Sciatic nerve (tissue), 2 donors: ENCODE results near the gene DAB2. TPM values are rescaled to one million over a fixed set of nuclear protein-coding genes. Genes with fewer than 3 reads are reported as not detected.
A peak's percentile ranks its signal among the peaks of the same experiment; 100 is the strongest.

Experiments used
- ATAC-seq: fragments of 200-7000 bp; cut with Tn5 transposase; one replicate; pipeline ENCODE4 v1.9.1; 2020; ENCODE audit warnings: mild to moderate bottlenecking, moderate library complexity
- DNase-seq: peaks from one replicate; pipeline ENCODE4 v3.0.0-alpha.2; 2020; ENCODE audit warnings: low spot score
- intact Hi-C: fragments of 100-400 bp; cut with DNase I; formaldehyde crosslinking; loops from one replicate; pipeline ENCODE4 v1.14.2; 2022
- total RNA-seq: library from RNA; stranded (reverse); fragmentation: NEBNext Ultra II Directional; extraction: Animal tissue kit (Norgen Biotek cat#: 25700); gene quantifications from one replicate; pipeline ENCODE4 v1.2.1, GENCODE V29; 2021
- donor health status: DM: no; HTN: no; CAD: no.
- donor health status: DM: no; HTN: no; CAD: no.

DAB2 gene
- 151 TPM for total RNA-seq

DNA sequence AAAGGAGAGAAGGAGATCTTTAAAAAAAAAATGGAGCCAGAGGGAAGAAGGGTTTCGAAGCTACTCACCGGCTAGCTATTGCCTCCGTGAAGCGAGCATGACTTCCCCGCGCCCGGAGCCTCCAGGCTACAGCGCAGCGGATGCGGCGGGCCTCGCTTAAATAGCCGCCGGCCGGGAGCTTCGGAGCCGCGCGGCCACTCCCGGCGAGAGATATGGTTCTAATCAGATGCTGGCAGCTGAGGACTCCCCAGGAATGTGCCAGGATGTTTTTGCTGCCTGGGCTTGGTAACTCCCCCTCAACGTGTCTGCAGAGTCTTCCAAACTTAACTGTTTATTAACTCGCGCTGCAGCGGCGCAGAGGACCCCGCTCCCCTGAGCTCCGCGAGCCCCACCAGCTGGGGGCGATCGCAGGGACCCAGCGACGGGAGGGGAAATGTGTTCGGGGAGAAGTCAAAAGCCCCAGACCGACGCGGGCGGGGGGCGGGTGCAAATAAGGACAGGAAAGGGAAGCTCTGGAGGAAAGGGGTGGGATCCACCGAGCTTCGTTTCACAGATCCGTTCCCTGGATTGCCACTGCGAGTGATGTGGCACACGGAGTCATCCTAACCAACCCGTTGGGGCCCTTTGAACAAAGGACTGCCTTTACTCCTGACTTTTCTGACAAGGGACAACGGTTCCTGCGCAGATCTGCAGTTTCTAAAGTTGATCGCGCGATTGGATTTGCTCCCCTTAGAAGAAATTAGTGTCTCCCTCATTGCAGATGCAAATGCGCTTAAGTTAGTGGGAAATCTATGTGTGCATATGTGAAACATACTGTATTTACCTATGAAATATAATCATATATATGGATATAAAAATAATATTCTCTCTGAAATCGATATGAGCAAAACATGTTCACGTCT, at the start of gene DAB2:
Gene DAB2 (minus strand): TSS at position 245 of the 902 bp plus-strand sequence. CDS start 30,660 bp downstream, outside the sequence.
- peak; percentile 88 for DNase-seq
- intact Hi-C loops = no loop called here
- peak; percentile 84 for ATAC-seq

- intact Hi-C loops = no loop called here
- ATAC-seq = peak; percentile 38
These were observed 48.5 kb upstream of the DAB2 start for GRCh38 chr5:39473156-39473775.

DNA sequence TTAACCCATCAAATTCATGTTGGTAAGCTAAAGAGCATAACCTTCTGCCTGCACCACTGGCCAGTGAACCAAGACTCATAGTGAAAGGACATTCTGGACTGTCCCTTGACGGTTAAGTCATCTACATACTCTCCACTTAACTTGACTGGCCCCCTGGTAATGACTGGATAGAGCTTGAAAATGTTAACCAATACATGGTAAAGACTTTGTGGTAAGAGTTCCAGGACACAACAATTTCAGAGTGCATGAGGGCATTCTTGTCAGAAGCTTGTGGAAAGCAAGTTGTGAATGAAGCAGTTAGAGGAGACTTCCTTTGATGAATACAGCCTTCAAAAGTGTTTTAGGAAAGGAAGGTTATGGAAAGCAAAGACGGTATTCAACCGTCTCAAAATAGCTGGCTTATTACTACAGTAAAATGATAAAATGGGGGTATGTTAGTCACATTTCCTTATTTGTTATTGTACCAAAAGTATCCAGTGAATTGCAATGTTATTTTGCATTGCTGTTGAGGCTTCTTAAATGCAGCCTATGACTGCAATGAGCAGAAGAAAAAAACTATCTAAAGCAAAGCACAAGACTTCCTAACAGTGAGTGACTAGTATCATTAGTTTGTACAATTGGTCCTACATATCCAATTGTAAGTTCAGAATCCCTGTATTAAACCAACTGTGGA, 47.2 kb upstream of the DAB2 start:
- intact Hi-C loops = no loop called here
- no peak for DNase-seq
- ATAC-seq = no peak

More at GRCh38 chr5:39473156-39473775, 48.5 kb upstream of the DAB2 start:
- DNase-seq = no peak

- no peak for ATAC-seq
- DNase-seq = no peak
- intact Hi-C loops = no loop called here
These were observed 46.0 kb upstream of the DAB2 start for GRCh38 chr5:39470811-39471210.

GRCh38 chr5:39469777-39470415, 45.1 kb upstream of the DAB2 start:
- ATAC-seq (peak; percentile 48), DNase-seq (no peak)
- intact Hi-C loops = no loop called here

GRCh38 chr5:39469176-39469575, 44.4 kb upstream of the DAB2 start:
- intact Hi-C loops = no loop called here
- no peak for DNase-seq
- ATAC-seq = no peak

- peak; percentile 50 for ATAC-seq
- DNase-seq = no peak
- intact Hi-C loops = no loop called here
These were observed 42.1 kb upstream of the DAB2 start for GRCh38 chr5:39466846-39467245.

GRCh38 chr5:39465843-39466242, 41.1 kb upstream of the DAB2 start:
- intact Hi-C loops = no loop called here
- ATAC-seq (no peak), DNase-seq (no peak)

DNA sequence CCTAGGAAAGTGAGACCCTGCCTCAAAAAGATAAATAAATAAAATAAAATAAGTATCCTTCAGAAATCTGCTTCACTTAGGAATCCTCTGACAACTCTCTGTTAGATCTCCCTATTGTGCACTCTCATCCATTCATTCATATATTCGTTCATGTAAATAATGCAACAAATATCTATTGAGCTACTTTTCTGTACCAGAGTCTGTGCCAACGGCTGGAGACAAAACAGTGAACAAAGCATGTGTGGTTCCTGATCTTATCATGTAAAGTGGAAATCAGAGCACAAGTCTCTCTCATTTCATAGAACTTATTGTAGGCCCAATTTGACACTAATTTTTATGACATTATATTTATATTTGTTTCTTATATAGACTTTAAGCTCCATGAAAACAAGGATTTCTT, 40.3 kb upstream of the DAB2 start:
- intact Hi-C loops = no loop called here
- DNase-seq = no peak
- no peak for ATAC-seq

- DNase-seq (no peak), ATAC-seq (peak; percentile 76)
- intact Hi-C loops = no loop called here
These were observed 39.3 kb upstream of the DAB2 start for GRCh38 chr5:39464088-39464487.

DNA sequence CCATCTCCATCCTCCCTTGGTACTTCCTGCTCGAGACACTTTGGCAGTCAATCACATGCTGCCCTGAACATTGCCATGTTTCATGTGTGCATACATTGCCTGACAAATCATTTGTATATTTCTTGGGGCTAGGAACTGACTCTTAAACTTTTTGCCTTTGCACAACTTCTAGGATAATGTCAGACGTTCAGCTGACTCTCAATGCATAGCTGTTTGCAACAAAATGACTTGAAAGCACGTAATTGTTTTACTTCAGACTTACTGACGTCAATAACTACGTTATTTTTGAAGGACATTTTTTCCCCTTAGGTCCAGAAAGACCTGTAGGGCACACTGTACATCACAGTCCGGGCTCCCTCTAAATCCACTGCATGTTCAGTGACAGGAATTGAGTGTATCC, 37.4 kb upstream of the DAB2 start:
- intact Hi-C loops = no loop called here
- no peak for ATAC-seq
- no peak for DNase-seq

- DNase-seq (peak; percentile 60), ATAC-seq (peak; percentile 67)
- intact Hi-C loops = no loop called here
These were observed 36.4 kb upstream of the DAB2 start for GRCh38 chr5:39461007-39461682.

- DNase-seq = no peak
- intact Hi-C loops = no loop called here
- ATAC-seq = no peak
These were observed 35.1 kb upstream of the DAB2 start for GRCh38 chr5:39459907-39460306.

DNA sequence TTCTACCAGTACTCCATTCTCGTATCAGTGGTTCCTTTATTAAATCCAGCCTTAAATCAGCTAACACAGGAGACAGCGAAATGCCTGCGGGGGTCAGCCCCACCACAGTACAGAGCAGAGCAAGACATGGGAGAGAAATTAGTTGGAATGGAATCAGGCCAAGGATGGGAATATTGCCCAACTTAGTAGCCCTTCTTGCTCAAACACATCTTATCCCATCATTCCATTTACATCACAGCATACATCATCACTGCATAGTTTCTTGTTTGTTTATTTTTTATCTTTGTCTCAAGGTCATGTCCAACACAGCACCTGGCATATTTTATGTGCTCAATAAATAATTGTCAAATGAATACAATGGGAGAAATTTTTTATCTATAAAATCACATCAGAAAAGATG, 34.3 kb upstream of the DAB2 start:
- DNase-seq (no peak), ATAC-seq (no peak)
- intact Hi-C loops = no loop called here

DNA sequence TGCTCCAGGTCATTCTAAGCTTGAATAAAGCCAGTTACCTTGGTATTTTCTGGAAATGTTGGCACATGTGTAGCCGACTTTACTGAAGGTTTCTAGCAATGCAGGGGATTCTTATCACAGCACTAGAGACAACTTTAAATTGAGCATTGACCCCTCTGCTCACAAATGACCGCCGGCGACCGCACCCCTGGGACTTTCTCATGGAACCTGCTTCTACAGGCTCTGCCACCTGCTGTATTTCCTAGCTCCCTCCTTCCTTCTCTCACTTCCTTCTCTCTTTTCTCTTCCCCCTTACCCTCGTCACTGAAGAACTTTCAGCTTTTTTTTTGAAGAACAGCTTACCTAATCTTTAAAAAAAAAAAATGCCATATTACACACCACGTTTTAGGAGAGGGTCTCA, 30.9 kb upstream of the DAB2 start:
- intact Hi-C loops = no loop called here
- no peak for ATAC-seq
- DNase-seq = no peak

DNA sequence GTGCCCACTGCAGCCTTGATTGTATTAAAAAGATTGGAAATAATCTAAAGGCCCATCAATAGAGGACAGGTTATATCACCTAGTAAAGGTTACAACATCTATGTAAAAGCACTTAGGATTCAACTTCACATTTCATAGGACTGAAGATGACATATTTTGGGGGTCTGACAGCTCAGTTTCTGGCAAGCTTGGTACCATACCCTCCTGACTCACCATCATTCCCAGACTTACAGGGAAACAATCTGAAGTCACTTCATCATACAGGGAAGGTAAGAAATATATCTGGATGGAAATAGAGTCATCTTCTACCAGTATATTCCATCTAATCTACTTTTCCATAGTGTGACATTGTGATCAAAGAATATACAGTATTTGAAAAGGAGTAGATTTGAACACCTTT, 28.8 kb upstream of the DAB2 start:
- intact Hi-C loops = no loop called here
- DNase-seq (no peak), ATAC-seq (no peak)

GRCh38 chr5:39452846-39453245, 28.1 kb upstream of the DAB2 start:
- ATAC-seq = no peak
- intact Hi-C loops = no loop called here
- no peak for DNase-seq

DNA sequence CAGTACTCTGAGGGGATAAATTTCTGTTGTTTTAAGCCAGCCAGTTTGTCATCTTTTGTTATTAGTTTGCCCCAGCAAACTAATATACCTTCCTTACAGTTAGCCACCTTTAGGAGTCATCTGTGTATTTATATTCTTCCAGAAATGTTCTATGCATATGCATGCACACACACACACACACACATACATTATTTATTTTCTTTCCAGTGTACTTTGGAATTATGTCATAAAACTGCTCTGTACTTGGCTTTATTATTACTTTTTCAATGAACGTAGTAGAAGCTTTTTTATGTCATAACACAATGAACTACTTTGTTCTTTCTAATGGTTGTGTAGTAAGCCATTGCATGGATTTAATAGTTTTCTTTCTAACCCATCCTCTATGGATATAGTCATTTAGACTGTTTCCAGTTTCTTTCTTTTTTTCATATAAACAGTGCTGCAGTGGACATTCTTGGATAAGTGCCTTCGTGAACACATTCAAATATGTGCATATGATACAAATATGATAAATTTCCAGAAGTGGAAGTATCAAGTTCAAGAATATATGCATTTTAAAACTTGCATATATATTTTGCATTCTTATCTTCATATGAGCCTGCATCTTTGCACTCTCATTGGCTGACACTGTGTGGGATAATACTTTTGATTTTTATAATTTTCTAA, 26.6 kb upstream of the DAB2 start:
- intact Hi-C loops = no loop called here
- DNase-seq (no peak), ATAC-seq (no peak)
